ENCODE results near the gene ITM2C.

ITM2C gene

GRCh38 chr2:230864605-230865306, at the start of gene ITM2C:
Gene ITM2C (plus strand): TSS chr2:230864942. CDS start chr2:230865026, 84 bp downstream.
- ChIA-PET CTCF (interaction anchor here (1.0 kb wide), 1 partner anchor 9 kb away, joined by 3 read pairs; no protein-coding TSS in a partner anchor), POLR2A (interaction anchor here (0.6 to 1.4 kb wide), 5 partner anchors 9 to 122 kb away, joined by 3 to 4 read pairs (median 3); no protein-coding TSS in a partner anchor)
- TF ChIP-seq PKNOX1 (IDR thresholded peaks at IDR 0.05) (peak; percentile 60), FOXM1 (IDR thresholded peaks at IDR 0.05; ENCODE audit: borderline replicate concordance) (no peak)
- peak; percentile 79 for DNase-seq (ENCODE audit: extremely low spot score)

GRCh38 chr2:230815088-230815487, 49.7 kb upstream of the ITM2C start:
- DNase-seq (ENCODE audit: extremely low spot score): no peak
- CTCF ChIA-PET: no interaction called here
- POLR2A ChIA-PET: no interaction called here
- TF ChIP-seq TARDBP (IDR thresholded peaks at IDR 0.05) (no peak), LEF1 (IDR thresholded peaks at IDR 0.05; ENCODE audit: borderline replicate concordance) (no peak), ELF4 (IDR thresholded peaks at IDR 0.05) (no peak), L3MBTL2 (conservative IDR thresholded peaks at IDR 0.05) (no peak), PKNOX1 (IDR thresholded peaks at IDR 0.05) (no peak), HDGF (IDR thresholded peaks at IDR 0.05; ENCODE audit: borderline replicate concordance) (no peak), ARNT (IDR thresholded peaks at IDR 0.05) (no peak), ZNF384 (IDR thresholded peaks at IDR 0.05) (no peak)

GRCh38 chr2:230816735-230817134, 48.0 kb upstream of the ITM2C start:
- no peak for TF ChIP-seq NFRKB (IDR thresholded peaks at IDR 0.05)
- TF ChIP-seq SUZ12 (IDR thresholded peaks at IDR 0.05): no peak
- no peak for TF ChIP-seq ZNF384 (IDR thresholded peaks at IDR 0.05)
- TF ChIP-seq SP1 (IDR thresholded peaks at IDR 0.05): no peak
- POLR2A ChIA-PET: interaction anchor here (0.7 kb wide), 1 partner anchor 171 kb away, joined by 3 read pairs; no protein-coding TSS in a partner anchor
- CTCF ChIA-PET: interaction anchor here (1.3 kb wide), 1 partner anchor 18 kb away, joined by 3 read pairs; no protein-coding TSS in a partner anchor
- DNase-seq (ENCODE audit: extremely low spot score): no peak

- ChIA-PET CTCF (no interaction called here), POLR2A (no interaction called here)
- no peak for TF ChIP-seq ARNT (IDR thresholded peaks at IDR 0.05)
- no peak for TF ChIP-seq PKNOX1 (IDR thresholded peaks at IDR 0.05)
- no peak for TF ChIP-seq L3MBTL2 (conservative IDR thresholded peaks at IDR 0.05)
- no peak for TF ChIP-seq FOXM1 (IDR thresholded peaks at IDR 0.05; ENCODE audit: borderline replicate concordance)
- TF ChIP-seq ELF4 (IDR thresholded peaks at IDR 0.05): no peak
- no peak for TF ChIP-seq CTBP1 (IDR thresholded peaks at IDR 0.05; ENCODE audit: borderline replicate concordance)
- no peak for TF ChIP-seq BHLHE40 (IDR thresholded peaks at IDR 0.05; ENCODE audit: borderline replicate concordance)
- no peak for TF ChIP-seq SUZ12 (IDR thresholded peaks at IDR 0.05)
- TF ChIP-seq SP1 (IDR thresholded peaks at IDR 0.05): no peak
- no peak for TF ChIP-seq LEF1 (IDR thresholded peaks at IDR 0.05; ENCODE audit: borderline replicate concordance)
- no peak for TF ChIP-seq TARDBP (IDR thresholded peaks at IDR 0.05)
- TF ChIP-seq FOXA1 (IDR thresholded peaks at IDR 0.05): no peak
- no peak for TF ChIP-seq NFRKB (IDR thresholded peaks at IDR 0.05)
- no peak for DNase-seq (ENCODE audit: extremely low spot score)
Observed at GRCh38 chr2:230819433-230819832, 45.3 kb upstream of the ITM2C start.

- ChIA-PET CTCF (interaction anchor here (0.8 to 0.9 kb wide), 2 partner anchors 166 to 232 kb away, joined by 3 read pairs; no protein-coding TSS in a partner anchor), POLR2A (interaction anchor here (0.8 kb wide), 1 partner anchor 232 kb away, joined by 3 read pairs; no protein-coding TSS in a partner anchor)
- no peak for DNase-seq (ENCODE audit: extremely low spot score)
- no peak for TF ChIP-seq CTBP1 (IDR thresholded peaks at IDR 0.05; ENCODE audit: borderline replicate concordance)
- TF ChIP-seq PKNOX1 (IDR thresholded peaks at IDR 0.05): no peak
- TF ChIP-seq FOXM1 (IDR thresholded peaks at IDR 0.05; ENCODE audit: borderline replicate concordance): no peak
- TF ChIP-seq ARNT (IDR thresholded peaks at IDR 0.05): no peak
Observed at GRCh38 chr2:230821261-230821990, 43.3 kb upstream of the ITM2C start.

- ChIA-PET POLR2A (interaction anchor here (0.8 kb wide), 1 partner anchor 231 kb away, joined by 3 read pairs; no protein-coding TSS in a partner anchor), CTCF (interaction anchor here (0.8 to 0.9 kb wide), 2 partner anchors 165 to 231 kb away, joined by 3 read pairs; no protein-coding TSS in a partner anchor)
- TF ChIP-seq SP1 (IDR thresholded peaks at IDR 0.05) (no peak), FOXM1 (IDR thresholded peaks at IDR 0.05; ENCODE audit: borderline replicate concordance) (no peak), PKNOX1 (IDR thresholded peaks at IDR 0.05) (no peak), L3MBTL2 (conservative IDR thresholded peaks at IDR 0.05) (no peak), FOXK2 (IDR thresholded peaks at IDR 0.05) (no peak), ARNT (IDR thresholded peaks at IDR 0.05) (no peak), CTBP1 (IDR thresholded peaks at IDR 0.05; ENCODE audit: borderline replicate concordance) (no peak), TARDBP (IDR thresholded peaks at IDR 0.05) (no peak), HDGF (IDR thresholded peaks at IDR 0.05; ENCODE audit: borderline replicate concordance) (no peak)
- no peak for DNase-seq (ENCODE audit: extremely low spot score)
Observed at GRCh38 chr2:230821991-230822520, 42.7 kb upstream of the ITM2C start.
